B cell (primary cell): Measurements from ENCODE around the gene CBX8.

Experiments used
- EZH2 ChIP-seq: IDR thresholded peaks from 2 replicates; pipeline ENCODE4 v1.6.1; 2012; ENCODE audit warnings: borderline replicate concordance, low read depth, mild to moderate bottlenecking, moderate library complexity, low read length; ENCODE audit not compliant: insufficient read depth, poor library complexity, severe bottlenecking
- TF ChIP-seq, protein P1 (sequence below): fragments of 200-600 bp; IDR thresholded peaks from one replicate; pipeline ENCODE4 v1.8.0; 2022; ENCODE audit warnings: antibody characterized with exemption, mild to moderate bottlenecking

- TF ChIP-seq, protein P1, sequence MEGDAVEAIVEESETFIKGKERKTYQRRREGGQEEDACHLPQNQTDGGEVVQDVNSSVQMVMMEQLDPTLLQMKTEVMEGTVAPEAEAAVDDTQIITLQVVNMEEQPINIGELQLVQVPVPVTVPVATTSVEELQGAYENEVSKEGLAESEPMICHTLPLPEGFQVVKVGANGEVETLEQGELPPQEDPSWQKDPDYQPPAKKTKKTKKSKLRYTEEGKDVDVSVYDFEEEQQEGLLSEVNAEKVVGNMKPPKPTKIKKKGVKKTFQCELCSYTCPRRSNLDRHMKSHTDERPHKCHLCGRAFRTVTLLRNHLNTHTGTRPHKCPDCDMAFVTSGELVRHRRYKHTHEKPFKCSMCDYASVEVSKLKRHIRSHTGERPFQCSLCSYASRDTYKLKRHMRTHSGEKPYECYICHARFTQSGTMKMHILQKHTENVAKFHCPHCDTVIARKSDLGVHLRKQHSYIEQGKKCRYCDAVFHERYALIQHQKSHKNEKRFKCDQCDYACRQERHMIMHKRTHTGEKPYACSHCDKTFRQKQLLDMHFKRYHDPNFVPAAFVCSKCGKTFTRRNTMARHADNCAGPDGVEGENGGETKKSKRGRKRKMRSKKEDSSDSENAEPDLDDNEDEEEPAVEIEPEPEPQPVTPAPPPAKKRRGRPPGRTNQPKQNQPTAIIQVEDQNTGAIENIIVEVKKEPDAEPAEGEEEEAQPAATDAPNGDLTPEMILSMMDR = no peak
- TF ChIP-seq EZH2 = peak; percentile 93
These were observed 18.3 kb upstream of the CBX8 start for GRCh38 chr17:79814974-79815835.
